HepG2 (cell line): ENCODE data around the gene C6orf136. TPM values are rescaled to one million over a fixed set of nuclear protein-coding genes. Genes with fewer than 3 reads are reported as not detected.

Experiments used
- DNMT1 ChIP-seq: sonication (generic); formaldehyde crosslinking; IDR thresholded peaks from 2 replicates; pipeline ENCODE4 v1.5.1; 2020; ENCODE audit warnings: mild to moderate bottlenecking, missing genetic modification reagents
- PHF21A ChIP-seq: sonication (generic); formaldehyde crosslinking; IDR thresholded peaks from 2 replicates; pipeline ENCODE4 v1.5.0; 2020; ENCODE audit warnings: mild to moderate bottlenecking, missing genetic modification reagents
- PHF5A ChIP-seq: IDR thresholded peaks from one replicate; pipeline ENCODE4 v1.6.1; 2018; ENCODE audit warnings: low read depth, missing genetic modification reagents; ENCODE audit not compliant: unreplicated experiment
- PPARG ChIP-seq: conservative IDR thresholded peaks from 2 replicates; pipeline ENCODE4 v1.6.1; 2016; ENCODE audit warnings: missing biosample characterization, missing genetic modification reagents
- RERE ChIP-seq: IDR thresholded peaks from 2 replicates; pipeline ENCODE4 v1.6.1; 2016; ENCODE audit warnings: low read depth, missing genetic modification reagents, missing compliant biosample characterization
- SOX5 ChIP-seq: IDR thresholded peaks from 2 replicates; pipeline ENCODE4 v1.6.1; 2016; ENCODE audit warnings: borderline replicate concordance
- SP1 ChIP-seq, 2 experiments: fragments of 450-650 bp in 1 of 2; sonication (generic) in 1 of 2; formaldehyde crosslinking in 1 of 2; IDR thresholded peaks; 2 replicates each; pipeline versions ENCODE4 v1.4.0 to v1.6.1; 2016 to 2020; ENCODE audit warnings: missing genetic modification reagents in 1 of 2
- SP5 ChIP-seq: IDR thresholded peaks from 2 replicates; pipeline ENCODE4 v1.6.1; 2016; ENCODE audit warnings: low read depth, borderline replicate concordance
- ZC3H13 ChIP-seq: sonication (generic); formaldehyde crosslinking; IDR thresholded peaks from 2 replicates; pipeline ENCODE4 v1.8.1; 2023; ENCODE audit warnings: mild to moderate bottlenecking, missing genetic modification reagents, moderate library complexity
- ZHX2 ChIP-seq, 2 experiments: sonication (generic) in 1 of 2; formaldehyde crosslinking in 1 of 2; IDR thresholded peaks; 2 replicates each; pipeline versions ENCODE4 v1.6.1 to v1.9.0; 2014 to 2022; ENCODE audit warnings: antibody characterized with exemption in 1 of 2, borderline replicate concordance in 1 of 2, inconsistent platforms in 1 of 2, low read depth in 1 of 2, missing genetic modification reagents in 1 of 2
- ZNF34 ChIP-seq: sonication (generic); formaldehyde crosslinking; IDR thresholded peaks from 2 replicates; pipeline ENCODE4 v1.4.0; 2020; ENCODE audit warnings: mild to moderate bottlenecking, missing genetic modification reagents, borderline replicate concordance
- ZNF556 ChIP-seq: sonication (generic); formaldehyde crosslinking; IDR thresholded peaks from 2 replicates; pipeline ENCODE4 v1.4.0; 2020; ENCODE audit warnings: mild to moderate bottlenecking, missing genetic modification reagents, borderline replicate concordance
- ZNF740 ChIP-seq: sonication (generic); formaldehyde crosslinking; IDR thresholded peaks from 2 replicates; pipeline ENCODE4 v1.4.0; 2020; ENCODE audit warnings: missing genetic modification reagents
- ZNF75D ChIP-seq: sonication (generic); formaldehyde crosslinking; IDR thresholded peaks from 2 replicates; pipeline ENCODE4 v1.8.1; 2023; ENCODE audit warnings: missing genetic modification reagents, mild to moderate bottlenecking, borderline replicate concordance
- ZSCAN25 ChIP-seq: sonication (generic); formaldehyde crosslinking; IDR thresholded peaks from 2 replicates; pipeline ENCODE4 v1.8.0; 2022; ENCODE audit warnings: mild to moderate bottlenecking, missing genetic modification reagents
- ZSCAN31 ChIP-seq: sonication (generic); formaldehyde crosslinking; IDR thresholded peaks from 2 replicates; pipeline ENCODE4 v1.5.0; 2020; ENCODE audit warnings: low read depth, mild to moderate bottlenecking, missing genetic modification reagents
- polyA plus RNA-seq, 8 experiments: library from polyadenylated mRNA; depleted of rRNA in 3 of 8; stranded (reverse) in 7 of 8; unstranded in 1 of 8; fragments of >200 nt; fragmentation: Illumina TruSeq in 4 of 8; extraction: Trizol in 4 of 8; gene quantifications; 2 replicates each; pipeline versions ENCODE4 v1.2.1 to v1.2.3, GENCODE V29; 2011 to 2016; ENCODE audit warnings: low read depth in 4 of 8, missing spikeins in 1 of 8, mixed read lengths in 1 of 8; ENCODE audit not compliant: insufficient read depth in 1 of 8
- total RNA-seq, 5 experiments: library from RNA; depleted of rRNA; stranded (reverse); fragments of >200 nt; fragmentation: Illumina TruSeq; extraction: Trizol; gene quantifications; 2 replicates each; pipeline ENCODE4 v1.2.3, GENCODE V29; 2016; ENCODE audit warnings: low read depth in 1 of 5

C6orf136 gene
- total and polyA plus RNA-seq, 2 of the 13 experiments (the other 11 are each of a cell fraction or from before 2014, with no cell fraction given), result 12.0 to 26.2 TPM

GRCh38 chr6:30678964-30679726 lies 32.2 kb downstream of the C6orf136 start (continued):
- TF ChIP-seq SP5, result 0 out of 2 replicates have a peak, but pooled peaks have one; percentile 42
- TF ChIP-seq ZNF556, result peak; percentile 56; the same call in 1 of the 2 replicates
- no peak for TF ChIP-seq SP1 (IDR thresholded peaks at IDR 0.05)
- peak; percentile 28; the same call in 1 of the 2 replicates for TF ChIP-seq SP1 (CRISPR knock-in tag; IDR thresholded peaks at IDR 0.05)
- TF ChIP-seq PHF5A (CRISPR knock-in tag), result peak; percentile 47
- TF ChIP-seq SOX5, result peak; percentile 40; the same call in 1 of the 2 replicates
- TF ChIP-seq ZC3H13 (CRISPR knock-in tag), result 0 out of 2 replicates have a peak, but pooled peaks have one; percentile 38
- TF ChIP-seq ZNF34 (CRISPR knock-in tag), result peak; percentile 77; the same call in 1 of the 2 replicates
- no peak for TF ChIP-seq ZNF740
- no peak for TF ChIP-seq ZNF75D (CRISPR knock-in tag)
- TF ChIP-seq PPARG (CRISPR knock-in tag), result peak; percentile 68
- TF ChIP-seq ZSCAN31 (CRISPR knock-in tag), result peak; percentile 54; the same call in 1 of the 2 replicates
- no peak for TF ChIP-seq DNMT1
- TF ChIP-seq ZSCAN25 (CRISPR knock-in tag), result peak; percentile 92
- no peak for TF ChIP-seq PHF21A (CRISPR knock-in tag)
- no peak for TF ChIP-seq RERE (CRISPR knock-in tag)
- 0 out of 2 replicates have a peak, but pooled peaks have one; percentile 41 for TF ChIP-seq ZHX2 (IDR thresholded peaks at IDR 0.05; ENCODE audit: low read depth)
- TF ChIP-seq ZHX2 (CRISPR knock-in tag; IDR thresholded peaks at IDR 0.05; ENCODE audit: borderline replicate concordance), result no peak
